ENCODE measurements around the gene LRIG1. TPM values are rescaled to one million over a fixed set of nuclear protein-coding genes. Genes with fewer than 3 reads are reported as not detected.

Gene LRIG1
- total and polyA plus RNA-seq, 9 of the 15 experiments (the other 6 are each of a cell fraction or from before 2014, with no cell fraction given): 0.05 to 0.38 (median 0.13) TPM; not detected in 3

DNA sequence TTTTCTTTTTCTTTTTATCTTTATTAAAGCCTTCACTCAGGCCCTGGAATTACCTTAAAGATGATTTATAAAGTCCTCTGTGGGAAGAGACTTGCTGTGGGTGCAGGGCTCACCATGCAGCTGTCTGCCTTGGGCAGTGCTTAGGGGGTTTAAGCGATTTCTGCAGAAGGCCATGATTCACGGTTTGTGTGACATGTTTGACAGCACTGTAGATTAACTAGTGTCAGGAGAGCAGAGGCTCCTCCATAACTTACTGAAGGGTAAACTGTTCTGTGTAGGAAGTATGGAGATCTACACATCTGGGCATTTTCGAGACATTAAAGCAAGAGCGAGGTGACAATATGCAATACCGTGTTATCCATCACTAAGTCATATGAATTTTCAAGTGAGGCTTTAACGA is 137.7 kb downstream of the LRIG1 start:
- no peaks in the 10 kb centered on the region for H3K36me3 ChIP-seq (ENCODE audit: control insufficient read depth, insufficient read depth, low read length)
- H3K4me3 ChIP-seq: no peak overlapping the region
- BruUV-seq (replicated peaks): no TSS peak
- no peak for DNase-seq (ENCODE audit: extremely low read depth in 1 of 4, low spot score in 3 of 4)
- no peak overlapping the region for H3K4me2 ChIP-seq (ENCODE audit: insufficient read depth, low read length)
- H3K27ac ChIP-seq (ENCODE audit: extremely low read depth, low read depth, low read length): no peak overlapping the region
- ChIA-PET POLR2A (interaction anchor here (0.5 to 0.6 kb wide), 2 partner anchors 10 to 13 kb away, joined by 3 to 5 read pairs; no protein-coding TSS in a partner anchor), CTCF (ENCODE audit: low intra/inter-chr PET ratio) (no interaction called here)
- H4K20me1 ChIP-seq (replicated peaks; ENCODE audit: control insufficient read depth, insufficient read depth, low read length): no peaks in the 10 kb centered on the region
- TF ChIP-seq, protein P1, sequence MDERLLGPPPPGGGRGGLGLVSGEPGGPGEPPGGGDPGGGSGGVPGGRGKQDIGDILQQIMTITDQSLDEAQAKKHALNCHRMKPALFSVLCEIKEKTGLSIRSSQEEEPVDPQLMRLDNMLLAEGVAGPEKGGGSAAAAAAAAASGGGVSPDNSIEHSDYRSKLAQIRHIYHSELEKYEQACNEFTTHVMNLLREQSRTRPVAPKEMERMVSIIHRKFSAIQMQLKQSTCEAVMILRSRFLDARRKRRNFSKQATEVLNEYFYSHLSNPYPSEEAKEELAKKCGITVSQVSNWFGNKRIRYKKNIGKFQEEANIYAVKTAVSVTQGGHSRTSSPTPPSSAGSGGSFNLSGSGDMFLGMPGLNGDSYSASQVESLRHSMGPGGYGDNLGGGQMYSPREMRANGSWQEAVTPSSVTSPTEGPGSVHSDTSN (CRISPR knock-in tag; IDR thresholded peaks at IDR 0.05; ENCODE audit: low read depth): no peak
- TF ChIP-seq, protein P1 (tag; conservative IDR thresholded peaks at IDR 0.05; ENCODE audit: low read depth): peak; percentile 84
- TF ChIP-seq PYGO2 (tag; IDR thresholded peaks at IDR 0.05): no peak
- TF ChIP-seq, protein P2, sequence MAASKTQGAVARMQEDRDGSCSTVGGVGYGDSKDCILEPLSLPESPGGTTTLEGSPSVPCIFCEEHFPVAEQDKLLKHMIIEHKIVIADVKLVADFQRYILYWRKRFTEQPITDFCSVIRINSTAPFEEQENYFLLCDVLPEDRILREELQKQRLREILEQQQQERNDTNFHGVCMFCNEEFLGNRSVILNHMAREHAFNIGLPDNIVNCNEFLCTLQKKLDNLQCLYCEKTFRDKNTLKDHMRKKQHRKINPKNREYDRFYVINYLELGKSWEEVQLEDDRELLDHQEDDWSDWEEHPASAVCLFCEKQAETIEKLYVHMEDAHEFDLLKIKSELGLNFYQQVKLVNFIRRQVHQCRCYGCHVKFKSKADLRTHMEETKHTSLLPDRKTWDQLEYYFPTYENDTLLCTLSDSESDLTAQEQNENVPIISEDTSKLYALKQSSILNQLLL (CRISPR knock-in tag; IDR thresholded peaks at IDR 0.05; ENCODE audit: borderline replicate concordance): no peak
- peak; percentile 54 for TF ChIP-seq MEIS2 (IDR thresholded peaks at IDR 0.05; ENCODE audit: partially characterized antibody)
- no peak for TF ChIP-seq CCAR2 (IDR thresholded peaks at IDR 0.05; ENCODE audit: low read depth, low read length)
- TF ChIP-seq NELFE (IDR thresholded peaks at IDR 0.05; ENCODE audit: insufficient read depth, insufficient read length): no peak
- H3K4me1 ChIP-seq (replicated peaks in 1 of 2; ENCODE audit: control insufficient read depth in 2 of 2, insufficient read depth in 2 of 2, low read length in 2 of 2): no peaks in the 10 kb centered on the region
- H3K9ac ChIP-seq (ENCODE audit: insufficient read depth in 1 of 2, low read depth in 2 of 2, low read length in 2 of 2): no peak overlapping the region
- no peaks in the 10 kb centered on the region for H3K79me2 ChIP-seq (ENCODE audit: control insufficient read depth, insufficient read depth, low read length)
- H3K9me1 ChIP-seq (ENCODE audit: control insufficient read depth, insufficient read depth, low read length): no peaks in the 10 kb centered on the region
- H3K27me3 ChIP-seq (ENCODE audit: control insufficient read depth in 2 of 2, insufficient read depth in 2 of 2, low read length in 2 of 2): no peaks in the 10 kb centered on the region
- FAIRE-seq: no peak
- in situ Hi-C loops (cut with MboI) (no loop called here), intact Hi-C loops (cut with micrococcal nuclease) (no loop called here)
- no peak overlapping the region for H2AFZ ChIP-seq (ENCODE audit: low read depth, low read length)
- ATAC-seq: no peak
- WGBS (ENCODE audit: insufficient coverage, low coverage, missing lambda C conversion rate): 70% methylated on average over 6 of the region's 6 CpGs
- H3K9me3 ChIP-seq (replicated peaks; ENCODE audit: control insufficient read depth, insufficient read depth, low read depth, low read length): no peaks in the 10 kb centered on the region
